Cardiac muscle cell (in vitro differentiated cells and primary cell): ENCODE measurements around the gene AP3D1. TPM values are rescaled to one million over a fixed set of nuclear protein-coding genes. Genes with fewer than 3 reads are reported as not detected.

Source experiments
- DNase-seq, 2 donors: peaks; one replicate each; pipeline versions ENCODE4 v3.0.0 to v3.0.0-alpha.2; 2010 to 2017; ENCODE audit warnings: low read depth in 1 of 2, low spot score in 1 of 2
- H3K27ac ChIP-seq: fragments of 200-600 bp; sonication (generic); 2 replicates; pipeline ENCODE4 v1.5.1; 2016
- H3K27me3 ChIP-seq: fragments of 200-600 bp; sonication (generic); 2 replicates; pipeline ENCODE4 v1.6.0; 2016; ENCODE audit warnings: control low read depth
- H3K36me3 ChIP-seq: fragments of 200-600 bp; sonication (generic); 2 replicates; pipeline ENCODE4 v1.5.1; 2016; ENCODE audit warnings: control low read depth
- H3K4me1 ChIP-seq: fragments of 200-600 bp; sonication (generic); 2 replicates; pipeline ENCODE4 v1.8.1; 2017; ENCODE audit warnings: low read depth, mild to moderate bottlenecking, mixed run types
- H3K4me3 ChIP-seq: fragments of 200-600 bp; sonication (generic); 2 replicates; pipeline ENCODE4 v1.5.1; 2016; ENCODE audit warnings: mild to moderate bottlenecking
- H3K9me3 ChIP-seq: fragments of 200-600 bp; sonication (generic); 2 replicates; pipeline ENCODE4 v1.5.1; 2017; ENCODE audit warnings: low read depth, mild to moderate bottlenecking, control low read depth
- polyA plus RNA-seq: library from polyadenylated mRNA; unstranded; fragments of >200 nt; fragmentation: Nextera tagmentation; extraction: Ambion mirVana; gene quantifications from 2 replicates; pipeline ENCODE4 v1.2.1, GENCODE V29; 2016
- total RNA-seq: library from RNA; depleted of rRNA; stranded (reverse); fragments of >200 nt; gene quantifications from 2 replicates; pipeline ENCODE4 v1.2.3, GENCODE V29; 2016
- TF ChIP-seq, protein P1 (sequence below): IDR thresholded peaks from 2 replicates; pipeline ENCODE4 v1.5.1; 2012; ENCODE audit warnings: low read depth, mild to moderate bottlenecking, low read length

Gene AP3D1
- total and polyA plus RNA-seq, 2 experiments from 2014 or later = 115 to 125 TPM

GRCh38 chr19:2058570-2059421, 92.6 kb downstream of the AP3D1 start:
- H3K4me3 ChIP-seq = no peak overlapping the region
- H3K27me3 ChIP-seq = no peaks in the 10 kb centered on the region
- DNase-seq = no peak
- no peaks in the 10 kb centered on the region for H3K36me3 ChIP-seq
- peaks cover 25% of the 10 kb centered on the region for H3K4me1 ChIP-seq
- H3K9me3 ChIP-seq = no peaks in the 10 kb centered on the region
- peak overlapping the region; percentile 99 for H3K27ac ChIP-seq
- TF ChIP-seq, protein P1, sequence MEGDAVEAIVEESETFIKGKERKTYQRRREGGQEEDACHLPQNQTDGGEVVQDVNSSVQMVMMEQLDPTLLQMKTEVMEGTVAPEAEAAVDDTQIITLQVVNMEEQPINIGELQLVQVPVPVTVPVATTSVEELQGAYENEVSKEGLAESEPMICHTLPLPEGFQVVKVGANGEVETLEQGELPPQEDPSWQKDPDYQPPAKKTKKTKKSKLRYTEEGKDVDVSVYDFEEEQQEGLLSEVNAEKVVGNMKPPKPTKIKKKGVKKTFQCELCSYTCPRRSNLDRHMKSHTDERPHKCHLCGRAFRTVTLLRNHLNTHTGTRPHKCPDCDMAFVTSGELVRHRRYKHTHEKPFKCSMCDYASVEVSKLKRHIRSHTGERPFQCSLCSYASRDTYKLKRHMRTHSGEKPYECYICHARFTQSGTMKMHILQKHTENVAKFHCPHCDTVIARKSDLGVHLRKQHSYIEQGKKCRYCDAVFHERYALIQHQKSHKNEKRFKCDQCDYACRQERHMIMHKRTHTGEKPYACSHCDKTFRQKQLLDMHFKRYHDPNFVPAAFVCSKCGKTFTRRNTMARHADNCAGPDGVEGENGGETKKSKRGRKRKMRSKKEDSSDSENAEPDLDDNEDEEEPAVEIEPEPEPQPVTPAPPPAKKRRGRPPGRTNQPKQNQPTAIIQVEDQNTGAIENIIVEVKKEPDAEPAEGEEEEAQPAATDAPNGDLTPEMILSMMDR = no peak

DNA sequence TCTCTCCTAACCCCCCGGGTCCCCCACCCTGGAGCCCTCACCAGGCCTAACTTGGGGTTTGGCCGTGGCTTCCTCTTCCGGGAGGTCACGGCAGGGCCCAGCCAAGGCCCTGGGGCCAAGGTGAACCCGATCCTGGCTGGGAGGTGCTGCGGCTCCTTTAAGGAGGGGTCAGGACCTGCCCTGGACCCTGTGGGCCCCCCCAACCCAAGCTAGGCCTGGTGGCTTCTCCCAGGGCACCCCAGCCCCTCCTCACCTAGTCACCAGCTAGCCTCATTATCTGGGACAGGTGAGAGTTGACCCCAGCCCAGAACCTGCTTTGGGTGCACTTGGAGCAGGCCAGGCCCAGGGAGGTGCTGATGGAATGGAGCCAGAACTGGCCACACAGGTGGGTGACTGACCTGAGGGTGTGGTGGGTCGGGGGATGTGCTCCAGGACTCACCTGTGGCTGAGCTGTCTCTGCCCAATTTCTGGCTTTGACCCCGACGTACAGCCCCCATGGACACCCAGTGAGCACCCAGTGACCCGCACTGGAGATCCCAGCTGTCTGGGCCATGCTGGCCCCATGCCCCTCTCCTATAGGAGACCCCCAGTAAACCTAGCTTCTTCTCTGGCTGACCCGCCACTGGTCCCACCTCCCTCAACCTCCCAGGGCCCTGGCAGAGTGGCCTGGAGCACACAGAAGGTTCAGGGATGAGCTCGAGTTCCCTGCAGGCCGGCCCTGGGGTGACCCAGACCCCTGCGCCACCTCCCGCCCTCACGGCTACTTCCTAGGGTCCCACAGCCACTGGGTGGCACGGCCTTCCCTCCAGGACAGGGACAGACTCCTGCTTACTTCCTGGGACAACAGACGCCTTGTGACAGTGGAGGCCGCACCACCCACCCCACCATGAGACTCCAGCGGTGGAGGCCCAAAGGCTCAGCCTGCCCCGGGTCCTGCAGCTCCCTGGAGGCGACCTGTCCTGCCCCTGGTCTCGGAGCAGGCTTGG, 93.6 kb downstream of the AP3D1 start:
- DNase-seq = no peak
- no peaks in the 10 kb centered on the region for H3K27me3 ChIP-seq
- H3K4me3 ChIP-seq = no peak overlapping the region
- no peaks in the 10 kb centered on the region for H3K9me3 ChIP-seq
- H3K36me3 ChIP-seq = no peaks in the 10 kb centered on the region
- TF ChIP-seq, protein P1 = no peak
- H3K27ac ChIP-seq = peak overlapping the region; percentile 99
- peaks cover 25% of the 10 kb centered on the region for H3K4me1 ChIP-seq

DNA sequence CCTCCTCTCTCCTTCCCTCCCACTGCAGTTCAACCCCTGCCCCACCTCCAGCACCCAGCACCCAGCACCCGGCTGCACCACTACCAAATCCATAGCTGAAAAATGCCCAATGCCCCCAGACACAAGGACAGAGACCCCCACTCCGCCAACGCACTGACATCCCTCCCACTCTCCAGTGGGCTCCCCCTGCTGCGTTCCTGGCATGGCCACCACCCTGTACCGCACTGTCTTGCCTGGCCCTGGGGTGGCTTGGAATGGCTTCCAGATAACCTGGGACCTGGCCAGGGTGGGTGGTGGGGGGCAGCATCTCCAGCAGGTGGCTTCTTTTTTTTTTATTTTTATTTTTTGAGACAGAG, 94.6 kb downstream of the AP3D1 start:
- Histone ChIP-seq H3K4me3 (no peak overlapping the region), H3K4me1 (peaks cover 25% of the 10 kb centered on the region), H3K27me3 (no peaks in the 10 kb centered on the region), H3K9me3 (no peaks in the 10 kb centered on the region), H3K27ac (no peak overlapping the region), H3K36me3 (no peaks in the 10 kb centered on the region)
- TF ChIP-seq, protein P1 = no peak
- no peak for DNase-seq

DNA sequence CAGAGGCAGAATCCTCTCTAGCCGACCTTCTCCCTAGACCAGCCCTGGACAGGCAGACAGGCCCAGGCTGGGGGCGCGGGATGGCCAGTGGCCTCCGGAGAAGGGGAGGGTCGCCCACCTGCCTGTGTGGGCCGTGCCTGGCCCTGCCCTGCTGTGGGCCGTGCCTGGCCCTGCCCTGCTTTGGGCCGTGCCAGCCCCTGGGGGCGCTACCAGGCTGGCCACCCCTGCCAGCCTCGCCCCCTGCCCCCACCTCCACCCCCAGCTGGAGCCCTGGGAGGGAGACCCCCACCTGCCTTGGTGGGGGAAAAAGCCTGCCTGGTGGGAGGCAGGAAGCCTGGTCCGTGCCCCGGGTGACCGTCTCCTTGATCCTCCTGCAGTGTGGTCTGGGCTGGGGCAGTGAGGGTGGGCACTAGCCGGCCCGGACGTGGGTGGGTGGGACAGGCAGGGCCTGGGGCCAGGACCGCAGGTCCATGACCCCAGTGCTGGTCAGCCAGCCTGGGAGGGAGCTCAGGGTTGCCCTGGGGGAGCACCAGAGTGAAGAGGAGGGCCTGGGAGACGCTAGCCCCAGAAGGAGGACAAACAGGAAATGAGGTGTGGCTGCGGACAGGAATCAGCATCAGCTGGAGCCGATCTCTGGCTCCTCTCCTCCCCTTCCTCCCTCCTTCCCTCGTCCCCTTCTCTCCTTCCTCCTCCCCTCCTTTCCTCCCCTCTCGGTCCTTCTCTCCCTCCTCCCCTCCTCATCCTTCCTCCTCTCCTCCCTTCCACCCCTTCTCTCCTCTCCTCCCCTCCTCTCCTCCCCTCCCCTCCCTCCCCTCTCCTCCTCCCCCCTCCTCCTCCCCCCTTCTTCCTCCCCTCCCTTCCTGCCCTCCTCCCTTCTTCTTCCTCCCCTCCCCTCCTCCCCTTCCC, 95.2 kb downstream of the AP3D1 start:
- DNase-seq = peak in 1 of 2 donors; percentile 84
- H3K27me3 ChIP-seq = no peaks in the 10 kb centered on the region
- TF ChIP-seq, protein P1 = no peak
- no peak overlapping the region for H3K27ac ChIP-seq
- peaks cover 25% of the 10 kb centered on the region for H3K4me1 ChIP-seq
- no peaks in the 10 kb centered on the region for H3K9me3 ChIP-seq
- H3K4me3 ChIP-seq = no peak overlapping the region
- no peaks in the 10 kb centered on the region for H3K36me3 ChIP-seq

- H3K27me3 ChIP-seq = no peaks in the 10 kb centered on the region
- TF ChIP-seq, protein P1 = no peak
- peaks cover 16% of the 10 kb centered on the region for H3K4me1 ChIP-seq
- no peak overlapping the region for H3K27ac ChIP-seq
- DNase-seq = no peak
- H3K36me3 ChIP-seq = no peaks in the 10 kb centered on the region
- H3K4me3 ChIP-seq = no peak overlapping the region
- H3K9me3 ChIP-seq = no peaks in the 10 kb centered on the region
Observed at GRCh38 chr19:2054763-2055162, 96.6 kb downstream of the AP3D1 start.
